ENCODE data around the gene PRKG1.

DNA sequence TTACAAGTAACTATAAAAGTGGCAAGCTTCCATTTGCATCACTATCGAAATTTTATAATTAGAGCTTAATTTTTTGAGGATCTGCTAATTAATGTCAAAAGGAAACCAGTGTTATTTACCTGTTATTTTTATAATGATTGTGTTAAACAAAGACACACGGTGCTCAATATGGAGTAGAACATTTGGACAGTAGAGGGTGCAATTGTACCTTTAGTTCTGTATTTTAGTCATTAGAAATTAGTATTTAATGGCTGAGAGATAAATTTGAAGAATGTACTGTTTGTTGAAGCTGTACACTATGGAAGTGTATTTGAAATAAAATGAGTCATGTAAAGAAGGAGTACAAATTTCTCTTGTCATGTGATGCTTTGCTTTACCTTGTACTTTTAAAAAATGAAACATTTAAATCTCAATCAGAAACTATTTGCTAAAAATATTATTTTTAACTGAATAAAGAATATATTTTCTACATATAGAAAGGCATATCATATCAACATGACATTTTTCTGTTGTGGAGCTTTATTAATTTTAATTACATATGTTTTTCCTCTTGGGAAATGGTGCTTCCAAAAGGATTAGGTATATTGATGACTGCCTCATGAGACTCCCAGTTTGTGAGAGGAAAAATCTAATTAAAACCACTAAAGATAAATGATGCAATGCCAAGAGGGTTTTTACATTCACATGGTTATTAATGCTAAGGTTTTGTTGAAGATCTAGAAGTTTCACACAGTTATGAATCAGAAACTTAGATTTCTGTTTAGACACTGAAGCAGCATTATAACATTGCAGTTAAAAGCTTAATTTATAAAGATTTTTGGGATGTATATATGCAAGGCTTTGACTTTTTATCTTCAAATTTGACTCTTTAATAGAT, 10.4 kb upstream of the PRKG1 start:
- TF ChIP-seq CTCF (conservative IDR thresholded peaks at IDR 0.05 in 1 of 2, IDR thresholded peaks at IDR 0.05 in 1 of 2; ENCODE audit: extremely low read depth in 1 of 2, insufficient read depth in 1 of 2, low read depth in 1 of 2, low read length in 2 of 2) = peak; percentile 56 to 61
- no peak for TF ChIP-seq EZH2 (IDR thresholded peaks at IDR 0.05; ENCODE audit: borderline replicate concordance, low read length)
